WTC11 (cell line): ENCODE results near the gene NT5C3B.

Experiments
- ESRRA ChIP-seq: sonication (generic); formaldehyde crosslinking; IDR thresholded peaks from 2 replicates; pipeline ENCODE4 v1.8.1; 2022; ENCODE audit warnings: mild to moderate bottlenecking, missing genetic modification reagents, borderline replicate concordance
- SMAD3 ChIP-seq: sonication (generic); formaldehyde crosslinking; IDR thresholded peaks from 2 replicates; pipeline ENCODE4 v1.8.0; 2022; ENCODE audit warnings: missing genetic modification reagents, mild to moderate bottlenecking, borderline replicate concordance
- TCF7 ChIP-seq: sonication (generic); formaldehyde crosslinking; IDR thresholded peaks from 2 replicates; pipeline ENCODE4 v1.8.0; 2022; ENCODE audit warnings: mild to moderate bottlenecking, low read depth, missing genetic modification reagents, moderate library complexity
- TEAD1 ChIP-seq: sonication (generic); formaldehyde crosslinking; IDR thresholded peaks from 2 replicates; pipeline ENCODE4 v1.8.0; 2022; ENCODE audit warnings: mild to moderate bottlenecking, missing genetic modification reagents
- TF ChIP-seq, protein P1 (sequence below): sonication (generic); formaldehyde crosslinking; IDR thresholded peaks from 2 replicates; pipeline ENCODE4 v1.8.1; 2023; ENCODE audit warnings: mild to moderate bottlenecking, missing genetic modification reagents, moderate library complexity
- TF ChIP-seq, protein P2 (sequence below): fragments of 200-600 bp; IDR thresholded peaks from 2 replicates; pipeline ENCODE4 v1.8.0; 2022; ENCODE audit warnings: antibody characterized with exemption
- TF ChIP-seq, protein P3 (sequence below): sonication (generic); formaldehyde crosslinking; IDR thresholded peaks from 2 replicates; pipeline ENCODE4 v1.8.0; 2022; ENCODE audit warnings: mild to moderate bottlenecking, missing genetic modification reagents
- TF ChIP-seq, protein P4 (sequence below): sonication (generic); formaldehyde crosslinking; IDR thresholded peaks from 2 replicates; pipeline ENCODE4 v1.8.0; 2022; ENCODE audit warnings: mild to moderate bottlenecking, missing genetic modification reagents
- TF ChIP-seq, protein P5 (sequence below): sonication (generic); formaldehyde crosslinking; IDR thresholded peaks from 2 replicates; pipeline ENCODE4 v1.8.0; 2022; ENCODE audit warnings: mild to moderate bottlenecking, missing genetic modification reagents
- TF ChIP-seq, protein P6 (sequence below): fragments of 250-450 bp; sonication (Bioruptor Pico); IDR thresholded peaks from 2 replicates; pipeline ENCODE4 v1.9.0; 2021; ENCODE audit warnings: mild to moderate bottlenecking
- TF ChIP-seq, protein P7 (sequence below): sonication (generic); formaldehyde crosslinking; IDR thresholded peaks from 2 replicates; pipeline ENCODE4 v1.8.1; 2023; ENCODE audit warnings: mild to moderate bottlenecking, moderate library complexity, missing genetic modification reagents

DNA sequence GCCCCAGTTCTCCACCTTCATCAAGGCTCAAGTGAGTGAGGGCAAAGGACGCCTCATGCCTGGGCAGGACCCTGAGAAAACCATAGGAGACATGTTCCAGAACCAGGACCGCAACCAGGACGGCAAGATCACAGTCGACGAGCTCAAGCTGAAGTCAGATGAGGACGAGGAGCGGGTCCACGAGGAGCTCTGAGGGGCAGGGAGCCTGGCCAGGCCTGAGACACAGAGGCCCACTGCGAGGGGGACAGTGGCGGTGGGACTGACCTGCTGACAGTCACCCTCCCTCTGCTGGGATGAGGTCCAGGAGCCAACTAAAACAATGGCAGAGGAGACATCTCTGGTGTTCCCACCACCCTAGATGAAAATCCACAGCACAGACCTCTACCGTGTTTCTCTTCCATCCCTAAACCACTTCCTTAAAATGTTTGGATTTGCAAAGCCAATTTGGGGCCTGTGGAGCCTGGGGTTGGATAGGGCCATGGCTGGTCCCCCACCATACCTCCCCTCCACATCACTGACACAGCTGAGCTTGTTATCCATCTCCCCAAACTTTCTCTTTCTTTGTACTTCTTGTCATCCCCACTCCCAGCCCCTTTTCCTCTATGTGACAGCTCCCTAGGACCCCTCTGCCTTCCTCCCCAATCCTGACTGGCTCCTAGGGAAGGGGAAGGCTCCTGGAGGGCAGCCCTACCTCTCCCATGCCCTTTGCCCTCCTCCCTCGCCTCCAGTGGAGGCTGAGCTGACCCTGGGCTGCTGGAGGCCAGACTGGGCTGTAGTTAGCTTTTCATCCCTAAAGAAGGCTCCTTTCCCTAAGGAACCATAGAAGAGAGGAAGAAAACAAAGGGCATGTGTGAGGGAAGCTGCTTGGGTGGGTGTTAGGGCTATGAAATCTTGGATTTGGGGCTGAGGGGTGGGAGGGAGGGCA is 13.6 kb downstream of the NT5C3B start:
- TF ChIP-seq, protein P1, sequence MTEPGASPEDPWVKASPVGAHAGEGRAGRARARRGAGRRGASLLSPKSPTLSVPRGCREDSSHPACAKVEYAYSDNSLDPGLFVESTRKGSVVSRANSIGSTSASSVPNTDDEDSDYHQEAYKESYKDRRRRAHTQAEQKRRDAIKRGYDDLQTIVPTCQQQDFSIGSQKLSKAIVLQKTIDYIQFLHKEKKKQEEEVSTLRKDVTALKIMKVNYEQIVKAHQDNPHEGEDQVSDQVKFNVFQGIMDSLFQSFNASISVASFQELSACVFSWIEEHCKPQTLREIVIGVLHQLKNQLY, result no peak
- no peak for TF ChIP-seq ESRRA (CRISPR knock-in tag)
- TF ChIP-seq, protein P2, sequence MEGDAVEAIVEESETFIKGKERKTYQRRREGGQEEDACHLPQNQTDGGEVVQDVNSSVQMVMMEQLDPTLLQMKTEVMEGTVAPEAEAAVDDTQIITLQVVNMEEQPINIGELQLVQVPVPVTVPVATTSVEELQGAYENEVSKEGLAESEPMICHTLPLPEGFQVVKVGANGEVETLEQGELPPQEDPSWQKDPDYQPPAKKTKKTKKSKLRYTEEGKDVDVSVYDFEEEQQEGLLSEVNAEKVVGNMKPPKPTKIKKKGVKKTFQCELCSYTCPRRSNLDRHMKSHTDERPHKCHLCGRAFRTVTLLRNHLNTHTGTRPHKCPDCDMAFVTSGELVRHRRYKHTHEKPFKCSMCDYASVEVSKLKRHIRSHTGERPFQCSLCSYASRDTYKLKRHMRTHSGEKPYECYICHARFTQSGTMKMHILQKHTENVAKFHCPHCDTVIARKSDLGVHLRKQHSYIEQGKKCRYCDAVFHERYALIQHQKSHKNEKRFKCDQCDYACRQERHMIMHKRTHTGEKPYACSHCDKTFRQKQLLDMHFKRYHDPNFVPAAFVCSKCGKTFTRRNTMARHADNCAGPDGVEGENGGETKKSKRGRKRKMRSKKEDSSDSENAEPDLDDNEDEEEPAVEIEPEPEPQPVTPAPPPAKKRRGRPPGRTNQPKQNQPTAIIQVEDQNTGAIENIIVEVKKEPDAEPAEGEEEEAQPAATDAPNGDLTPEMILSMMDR, result no peak
- TF ChIP-seq, protein P3, sequence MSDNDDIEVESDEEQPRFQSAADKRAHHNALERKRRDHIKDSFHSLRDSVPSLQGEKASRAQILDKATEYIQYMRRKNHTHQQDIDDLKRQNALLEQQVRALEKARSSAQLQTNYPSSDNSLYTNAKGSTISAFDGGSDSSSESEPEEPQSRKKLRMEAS, result no peak
- TF ChIP-seq, protein P4, sequence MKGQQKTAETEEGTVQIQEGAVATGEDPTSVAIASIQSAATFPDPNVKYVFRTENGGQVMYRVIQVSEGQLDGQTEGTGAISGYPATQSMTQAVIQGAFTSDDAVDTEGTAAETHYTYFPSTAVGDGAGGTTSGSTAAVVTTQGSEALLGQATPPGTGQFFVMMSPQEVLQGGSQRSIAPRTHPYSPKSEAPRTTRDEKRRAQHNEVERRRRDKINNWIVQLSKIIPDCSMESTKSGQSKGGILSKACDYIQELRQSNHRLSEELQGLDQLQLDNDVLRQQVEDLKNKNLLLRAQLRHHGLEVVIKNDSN (CRISPR knock-in tag), result no peak
- TF ChIP-seq, protein P5, sequence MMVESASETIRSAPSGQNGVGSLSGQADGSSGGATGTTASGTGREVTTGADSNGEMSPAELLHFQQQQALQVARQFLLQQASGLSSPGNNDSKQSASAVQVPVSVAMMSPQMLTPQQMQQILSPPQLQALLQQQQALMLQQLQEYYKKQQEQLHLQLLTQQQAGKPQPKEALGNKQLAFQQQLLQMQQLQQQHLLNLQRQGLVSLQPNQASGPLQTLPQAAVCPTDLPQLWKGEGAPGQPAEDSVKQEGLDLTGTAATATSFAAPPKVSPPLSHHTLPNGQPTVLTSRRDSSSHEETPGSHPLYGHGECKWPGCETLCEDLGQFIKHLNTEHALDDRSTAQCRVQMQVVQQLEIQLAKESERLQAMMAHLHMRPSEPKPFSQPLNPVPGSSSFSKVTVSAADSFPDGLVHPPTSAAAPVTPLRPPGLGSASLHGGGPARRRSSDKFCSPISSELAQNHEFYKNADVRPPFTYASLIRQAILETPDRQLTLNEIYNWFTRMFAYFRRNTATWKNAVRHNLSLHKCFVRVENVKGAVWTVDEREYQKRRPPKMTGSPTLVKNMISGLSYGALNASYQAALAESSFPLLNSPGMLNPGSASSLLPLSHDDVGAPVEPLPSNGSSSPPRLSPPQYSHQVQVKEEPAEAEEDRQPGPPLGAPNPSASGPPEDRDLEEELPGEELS (CRISPR knock-in tag), result no peak
- TF ChIP-seq, protein P6, sequence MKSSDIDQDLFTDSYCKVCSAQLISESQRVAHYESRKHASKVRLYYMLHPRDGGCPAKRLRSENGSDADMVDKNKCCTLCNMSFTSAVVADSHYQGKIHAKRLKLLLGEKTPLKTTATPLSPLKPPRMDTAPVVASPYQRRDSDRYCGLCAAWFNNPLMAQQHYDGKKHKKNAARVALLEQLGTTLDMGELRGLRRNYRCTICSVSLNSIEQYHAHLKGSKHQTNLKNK (CRISPR knock-in tag), result no peak
- TF ChIP-seq TCF7 (CRISPR knock-in tag), result no peak
- TF ChIP-seq SMAD3 (CRISPR knock-in tag), result no peak
- TF ChIP-seq TEAD1 (CRISPR knock-in tag), result no peak
- TF ChIP-seq, protein P7, sequence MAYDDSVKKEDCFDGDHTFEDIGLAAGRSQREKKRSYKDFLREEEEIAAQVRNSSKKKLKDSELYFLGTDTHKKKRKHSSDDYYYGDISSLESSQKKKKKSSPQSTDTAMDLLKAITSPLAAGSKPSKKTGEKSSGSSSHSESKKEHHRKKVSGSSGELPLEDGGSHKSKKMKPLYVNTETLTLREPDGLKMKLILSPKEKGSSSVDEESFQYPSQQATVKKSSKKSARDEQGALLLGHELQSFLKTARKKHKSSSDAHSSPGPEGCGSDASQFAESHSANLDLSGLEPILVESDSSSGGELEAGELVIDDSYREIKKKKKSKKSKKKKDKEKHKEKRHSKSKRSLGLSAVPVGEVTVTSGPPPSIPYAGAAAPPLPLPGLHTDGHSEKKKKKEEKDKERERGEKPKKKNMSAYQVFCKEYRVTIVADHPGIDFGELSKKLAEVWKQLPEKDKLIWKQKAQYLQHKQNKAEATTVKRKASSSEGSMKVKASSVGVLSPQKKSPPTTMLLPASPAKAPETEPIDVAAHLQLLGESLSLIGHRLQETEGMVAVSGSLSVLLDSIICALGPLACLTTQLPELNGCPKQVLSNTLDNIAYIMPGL (CRISPR knock-in tag), result no peak
